ENCODE data around the gene AKT1.

GRCh38 chr14:104757238-104757585 lies 38.3 kb downstream of the AKT1 start:
- no peak for TF ChIP-seq SMC3 (IDR thresholded peaks at IDR 0.05; ENCODE audit: low read depth, low read length)
- TF ChIP-seq, protein P1, sequence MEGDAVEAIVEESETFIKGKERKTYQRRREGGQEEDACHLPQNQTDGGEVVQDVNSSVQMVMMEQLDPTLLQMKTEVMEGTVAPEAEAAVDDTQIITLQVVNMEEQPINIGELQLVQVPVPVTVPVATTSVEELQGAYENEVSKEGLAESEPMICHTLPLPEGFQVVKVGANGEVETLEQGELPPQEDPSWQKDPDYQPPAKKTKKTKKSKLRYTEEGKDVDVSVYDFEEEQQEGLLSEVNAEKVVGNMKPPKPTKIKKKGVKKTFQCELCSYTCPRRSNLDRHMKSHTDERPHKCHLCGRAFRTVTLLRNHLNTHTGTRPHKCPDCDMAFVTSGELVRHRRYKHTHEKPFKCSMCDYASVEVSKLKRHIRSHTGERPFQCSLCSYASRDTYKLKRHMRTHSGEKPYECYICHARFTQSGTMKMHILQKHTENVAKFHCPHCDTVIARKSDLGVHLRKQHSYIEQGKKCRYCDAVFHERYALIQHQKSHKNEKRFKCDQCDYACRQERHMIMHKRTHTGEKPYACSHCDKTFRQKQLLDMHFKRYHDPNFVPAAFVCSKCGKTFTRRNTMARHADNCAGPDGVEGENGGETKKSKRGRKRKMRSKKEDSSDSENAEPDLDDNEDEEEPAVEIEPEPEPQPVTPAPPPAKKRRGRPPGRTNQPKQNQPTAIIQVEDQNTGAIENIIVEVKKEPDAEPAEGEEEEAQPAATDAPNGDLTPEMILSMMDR (conservative IDR thresholded peaks at IDR 0.05; ENCODE audit: low read depth, low read length), result no peak
- TF ChIP-seq POLR2A (IDR thresholded peaks at IDR 0.05; ENCODE audit: low read depth, low read length), result no peak
- TF ChIP-seq, protein P2, sequence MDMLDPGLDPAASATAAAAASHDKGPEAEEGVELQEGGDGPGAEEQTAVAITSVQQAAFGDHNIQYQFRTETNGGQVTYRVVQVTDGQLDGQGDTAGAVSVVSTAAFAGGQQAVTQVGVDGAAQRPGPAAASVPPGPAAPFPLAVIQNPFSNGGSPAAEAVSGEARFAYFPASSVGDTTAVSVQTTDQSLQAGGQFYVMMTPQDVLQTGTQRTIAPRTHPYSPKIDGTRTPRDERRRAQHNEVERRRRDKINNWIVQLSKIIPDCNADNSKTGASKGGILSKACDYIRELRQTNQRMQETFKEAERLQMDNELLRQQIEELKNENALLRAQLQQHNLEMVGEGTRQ (IDR thresholded peaks at IDR 0.05; ENCODE audit: low read depth, low read length), result no peak
- TF ChIP-seq BHLHE40 (IDR thresholded peaks at IDR 0.05; ENCODE audit: low read depth, low read length), result no peak
